Measurements from ENCODE around the gene ACTR6. TPM values are rescaled to one million over a fixed set of nuclear protein-coding genes. Genes with fewer than 3 reads are reported as not detected.
"Not testable (repeated sequence)": the region's sequence is repeated elsewhere in the genome, so short reads cannot be mapped to it uniquely, and the experiment has no call there.

Gene ACTR6
- polyA plus RNA-seq, 4 donors = 36.9 to 41.0 (median 39.3) TPM

GRCh38 chr12:100219328-100220109 is 18.9 kb downstream of the ACTR6 start:
- DNase-seq (ENCODE audit: low read depth in 4 of 4, low spot score in 3 of 4) = no peak

- DNase-seq (ENCODE audit: low read depth in 4 of 4, low spot score in 3 of 4) = no peak
These were observed 20.9 kb downstream of the ACTR6 start for GRCh38 chr12:100221523-100221922.

- DNase-seq (ENCODE audit: low read depth in 4 of 4, low spot score in 3 of 4) = not testable (repeated sequence)
These were observed 21.6 kb downstream of the ACTR6 start for GRCh38 chr12:100222173-100222572.

GRCh38 chr12:100225491-100225890 is 24.9 kb downstream of the ACTR6 start:
- no peak for DNase-seq (ENCODE audit: low read depth in 4 of 4, low spot score in 3 of 4)

- DNase-seq (ENCODE audit: low read depth in 4 of 4, low spot score in 3 of 4) = no peak
These were observed 28.5 kb downstream of the ACTR6 start for GRCh38 chr12:100229036-100229635.

- no peak for DNase-seq (ENCODE audit: low read depth in 4 of 4, low spot score in 3 of 4)
These were observed 29.3 kb downstream of the ACTR6 start for GRCh38 chr12:100229876-100230275.

GRCh38 chr12:100231873-100232272 is 31.3 kb downstream of the ACTR6 start:
- not testable (repeated sequence) for DNase-seq (ENCODE audit: low read depth in 4 of 4, low spot score in 3 of 4)

- DNase-seq (ENCODE audit: low read depth in 4 of 4, low spot score in 3 of 4) = no peak
These were observed 33.6 kb downstream of the ACTR6 start for GRCh38 chr12:100234166-100234565.

- peak; percentile 16 to 40 (median 36) for DNase-seq (ENCODE audit: low read depth in 4 of 4, low spot score in 3 of 4)
These were observed 34.1 kb downstream of the ACTR6 start for GRCh38 chr12:100234591-100235304.

GRCh38 chr12:100238801-100239200 is 38.2 kb downstream of the ACTR6 start:
- no peak for DNase-seq (ENCODE audit: low read depth in 4 of 4, low spot score in 3 of 4)

GRCh38 chr12:100239589-100239988 is 39.0 kb downstream of the ACTR6 start:
- no peak for DNase-seq (ENCODE audit: low read depth in 4 of 4, low spot score in 3 of 4)

GRCh38 chr12:100243137-100243536 is 42.5 kb downstream of the ACTR6 start:
- DNase-seq (ENCODE audit: low read depth in 4 of 4, low spot score in 3 of 4) = no peak

GRCh38 chr12:100247765-100248164 is 47.1 kb downstream of the ACTR6 start:
- no peak for DNase-seq (ENCODE audit: low read depth in 4 of 4, low spot score in 3 of 4)

GRCh38 chr12:100248886-100249285 is 48.3 kb downstream of the ACTR6 start:
- DNase-seq (ENCODE audit: low read depth in 4 of 4, low spot score in 3 of 4) = no peak

- no peak for DNase-seq (ENCODE audit: low read depth in 4 of 4, low spot score in 3 of 4)
These were observed 49.3 kb downstream of the ACTR6 start for GRCh38 chr12:100249941-100250340.

- peak; percentile 25 to 60 (median 48) for DNase-seq (ENCODE audit: low read depth in 4 of 4, low spot score in 3 of 4)
These were observed 51.3 kb downstream of the ACTR6 start for GRCh38 chr12:100251917-100252316.

GRCh38 chr12:100253437-100253836 is 52.8 kb downstream of the ACTR6 start:
- DNase-seq (ENCODE audit: low read depth in 4 of 4, low spot score in 3 of 4) = no peak

GRCh38 chr12:100254876-100255275 is 54.3 kb downstream of the ACTR6 start:
- DNase-seq (ENCODE audit: low read depth in 4 of 4, low spot score in 3 of 4) = no peak

- DNase-seq (ENCODE audit: low read depth in 4 of 4, low spot score in 3 of 4) = no peak
These were observed 57.5 kb downstream of the ACTR6 start for GRCh38 chr12:100258127-100258526.

- DNase-seq (ENCODE audit: low read depth in 4 of 4, low spot score in 3 of 4) = no peak
These were observed 62.5 kb downstream of the ACTR6 start for GRCh38 chr12:100263131-100263530.

GRCh38 chr12:100265107-100265506 is 64.5 kb downstream of the ACTR6 start:
- DNase-seq (ENCODE audit: low read depth in 4 of 4, low spot score in 3 of 4) = not testable (repeated sequence)

All from right renal pelvis (tissue), 4 donors.